ENCODE data around the gene ETS2.

DNA sequence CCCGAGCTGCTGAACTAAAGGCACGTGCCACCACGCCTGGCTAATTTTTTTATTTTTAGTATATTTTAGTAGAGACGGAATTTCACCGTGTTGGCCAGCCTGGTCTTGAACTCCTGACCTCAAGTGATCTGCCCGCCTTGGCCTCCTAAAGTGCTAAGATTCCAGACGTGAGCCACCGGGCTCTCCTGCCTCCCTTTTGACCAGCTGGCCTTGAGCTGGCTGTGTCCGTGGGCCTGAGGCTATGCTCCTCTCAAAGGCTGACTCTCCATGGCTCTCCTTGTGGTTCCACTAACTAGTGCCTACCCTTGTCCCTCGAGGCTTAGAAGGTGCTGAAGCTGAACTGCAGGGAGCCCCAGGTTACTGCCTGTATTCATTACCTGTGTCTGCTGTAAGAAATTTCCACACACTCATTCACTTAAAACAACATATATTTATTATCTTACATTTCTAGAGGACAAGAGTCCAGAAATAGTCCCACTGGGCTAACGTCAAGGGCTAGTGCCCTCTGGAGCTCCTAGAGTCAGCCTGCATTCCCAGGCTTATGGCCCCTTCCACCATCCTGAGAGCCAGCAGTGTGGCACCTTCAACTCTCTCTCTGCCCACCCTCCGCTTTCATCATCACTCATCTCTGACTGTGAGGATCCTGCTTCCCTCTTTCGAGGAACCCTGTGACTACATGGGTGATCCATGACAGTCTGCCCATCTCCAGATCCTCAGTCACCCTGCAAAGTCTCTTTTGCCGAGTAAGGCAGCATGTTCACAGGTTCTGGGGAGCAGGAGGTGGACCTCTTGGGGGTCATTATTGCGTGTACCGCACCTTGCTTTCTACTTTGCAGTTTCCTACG, 34.9 kb downstream of the ETS2 start:
- TF ChIP-seq, protein P1, sequence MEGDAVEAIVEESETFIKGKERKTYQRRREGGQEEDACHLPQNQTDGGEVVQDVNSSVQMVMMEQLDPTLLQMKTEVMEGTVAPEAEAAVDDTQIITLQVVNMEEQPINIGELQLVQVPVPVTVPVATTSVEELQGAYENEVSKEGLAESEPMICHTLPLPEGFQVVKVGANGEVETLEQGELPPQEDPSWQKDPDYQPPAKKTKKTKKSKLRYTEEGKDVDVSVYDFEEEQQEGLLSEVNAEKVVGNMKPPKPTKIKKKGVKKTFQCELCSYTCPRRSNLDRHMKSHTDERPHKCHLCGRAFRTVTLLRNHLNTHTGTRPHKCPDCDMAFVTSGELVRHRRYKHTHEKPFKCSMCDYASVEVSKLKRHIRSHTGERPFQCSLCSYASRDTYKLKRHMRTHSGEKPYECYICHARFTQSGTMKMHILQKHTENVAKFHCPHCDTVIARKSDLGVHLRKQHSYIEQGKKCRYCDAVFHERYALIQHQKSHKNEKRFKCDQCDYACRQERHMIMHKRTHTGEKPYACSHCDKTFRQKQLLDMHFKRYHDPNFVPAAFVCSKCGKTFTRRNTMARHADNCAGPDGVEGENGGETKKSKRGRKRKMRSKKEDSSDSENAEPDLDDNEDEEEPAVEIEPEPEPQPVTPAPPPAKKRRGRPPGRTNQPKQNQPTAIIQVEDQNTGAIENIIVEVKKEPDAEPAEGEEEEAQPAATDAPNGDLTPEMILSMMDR (IDR thresholded peaks at IDR 0.05) = no peak
- TF ChIP-seq ZFX (IDR thresholded peaks at IDR 0.05; ENCODE audit: borderline replicate concordance) = no peak
